KOPT-K1 (cell line): ENCODE data around the gene TMED9.
"Not testable (repeated sequence)": the region's sequence is repeated elsewhere in the genome, so short reads cannot be mapped to it uniquely, and the experiment has no call there.

Experiments used
- H3K27ac ChIP-seq: fragments of 200-600 bp; sonication (generic); 2 replicates; pipeline ENCODE4 v1.5.1; 2016; ENCODE audit warnings: antibody characterized with exemption, mild to moderate bottlenecking, low read depth, low read length; ENCODE audit not compliant: poor library complexity, severe bottlenecking
- H3K36me3 ChIP-seq: fragments of 200-600 bp; sonication (generic); 2 replicates; pipeline ENCODE4 v1.5.1; 2017; ENCODE audit warnings: antibody characterized with exemption, mild to moderate bottlenecking, low read length, moderate library complexity; ENCODE audit not compliant: insufficient read depth
- H3K9me3 ChIP-seq: fragments of 200-600 bp; sonication (generic); 2 replicates; pipeline ENCODE4 v1.5.1; 2017; ENCODE audit warnings: antibody characterized with exemption, low read length, mild to moderate bottlenecking; ENCODE audit not compliant: insufficient read depth, poor library complexity, severe bottlenecking

The TMED9 gene

DNA sequence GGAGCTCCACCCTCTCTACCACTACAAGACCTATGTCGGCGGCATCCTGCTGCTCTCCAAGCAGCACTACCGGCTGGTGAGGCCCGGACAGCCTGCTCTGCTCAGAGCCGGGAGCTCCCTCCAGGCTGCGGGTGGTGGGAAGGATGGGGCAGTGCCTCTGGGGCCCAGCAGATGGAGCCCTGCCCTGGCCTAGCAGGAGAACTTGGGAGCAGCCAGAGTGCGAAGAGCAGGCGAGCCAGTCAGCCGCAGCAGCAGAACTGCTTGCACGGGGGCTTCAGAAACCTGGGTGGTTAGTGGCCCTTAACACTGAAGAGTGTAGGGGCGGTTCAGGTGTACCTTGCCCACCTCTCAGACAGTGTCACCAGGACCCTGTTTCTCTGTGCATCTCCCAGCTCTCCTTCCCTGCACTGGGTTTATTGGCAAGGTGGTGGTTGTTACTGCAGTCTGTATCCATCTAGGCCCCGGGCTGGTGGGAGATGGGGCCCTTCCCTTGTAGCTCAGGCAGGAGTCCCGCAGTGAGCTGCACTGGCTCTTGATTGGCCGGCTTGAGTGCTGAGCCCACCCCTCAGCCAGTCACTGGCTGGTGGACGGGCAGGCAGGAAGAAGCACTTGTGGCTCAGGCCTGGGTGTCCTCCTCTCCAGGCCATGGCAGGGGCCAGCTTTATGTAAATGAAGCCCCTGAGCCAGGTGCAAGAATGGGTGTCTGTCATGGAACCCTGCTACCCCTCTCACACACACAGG, 15.6 kb downstream of the TMED9 start:
- H3K9me3 ChIP-seq, result no peaks in the 10 kb centered on the region
- peaks cover 41% of the 10 kb centered on the region; the same call in 1 of the 2 replicates for H3K36me3 ChIP-seq
- H3K27ac ChIP-seq, result no peak overlapping the region

DNA sequence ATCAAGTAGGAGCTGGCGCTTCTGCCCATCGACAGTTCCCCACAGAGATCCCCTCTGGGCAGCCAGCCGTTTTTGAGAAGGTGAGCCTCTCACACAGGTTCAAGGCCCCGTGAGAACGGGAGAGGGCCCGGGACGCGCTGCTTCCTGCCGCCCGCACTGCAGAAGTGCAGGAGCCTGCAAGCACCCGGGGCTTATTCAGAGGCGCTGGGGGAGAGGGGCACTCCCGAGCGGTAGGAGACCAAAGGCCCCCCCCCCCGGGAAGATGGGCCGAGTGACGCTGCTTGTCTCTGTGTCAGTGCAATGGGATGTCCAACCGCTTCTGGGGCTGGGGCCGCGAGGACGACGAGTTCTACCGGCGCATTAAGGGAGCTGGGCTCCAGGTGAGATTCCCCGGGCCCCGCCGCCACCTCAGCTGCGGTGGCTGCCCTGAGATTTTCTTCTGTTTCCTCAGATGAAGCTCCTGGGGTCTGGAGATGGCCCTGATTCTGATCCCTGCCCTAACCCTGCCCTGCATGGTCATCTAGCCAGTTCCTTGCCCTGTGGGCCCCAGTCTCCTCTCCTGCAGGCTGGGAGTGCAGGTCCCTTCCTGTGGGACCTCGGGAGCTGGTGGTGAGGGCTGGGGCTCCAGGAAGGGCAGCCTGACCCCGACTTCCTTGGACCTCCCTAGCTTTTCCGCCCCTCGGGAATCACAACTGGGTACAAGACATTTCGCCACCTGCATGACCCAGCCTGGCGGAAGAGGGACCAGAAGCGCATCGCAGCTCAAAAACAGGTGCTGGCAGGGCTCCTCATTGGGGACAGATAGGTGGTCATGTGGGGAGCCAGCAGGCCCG, 16.5 kb downstream of the TMED9 start:
- H3K27ac ChIP-seq, result no peak overlapping the region
- no peaks in the 10 kb centered on the region for H3K9me3 ChIP-seq
- peaks cover 46% of the 10 kb centered on the region; the same call in 1 of the 2 replicates for H3K36me3 ChIP-seq

DNA sequence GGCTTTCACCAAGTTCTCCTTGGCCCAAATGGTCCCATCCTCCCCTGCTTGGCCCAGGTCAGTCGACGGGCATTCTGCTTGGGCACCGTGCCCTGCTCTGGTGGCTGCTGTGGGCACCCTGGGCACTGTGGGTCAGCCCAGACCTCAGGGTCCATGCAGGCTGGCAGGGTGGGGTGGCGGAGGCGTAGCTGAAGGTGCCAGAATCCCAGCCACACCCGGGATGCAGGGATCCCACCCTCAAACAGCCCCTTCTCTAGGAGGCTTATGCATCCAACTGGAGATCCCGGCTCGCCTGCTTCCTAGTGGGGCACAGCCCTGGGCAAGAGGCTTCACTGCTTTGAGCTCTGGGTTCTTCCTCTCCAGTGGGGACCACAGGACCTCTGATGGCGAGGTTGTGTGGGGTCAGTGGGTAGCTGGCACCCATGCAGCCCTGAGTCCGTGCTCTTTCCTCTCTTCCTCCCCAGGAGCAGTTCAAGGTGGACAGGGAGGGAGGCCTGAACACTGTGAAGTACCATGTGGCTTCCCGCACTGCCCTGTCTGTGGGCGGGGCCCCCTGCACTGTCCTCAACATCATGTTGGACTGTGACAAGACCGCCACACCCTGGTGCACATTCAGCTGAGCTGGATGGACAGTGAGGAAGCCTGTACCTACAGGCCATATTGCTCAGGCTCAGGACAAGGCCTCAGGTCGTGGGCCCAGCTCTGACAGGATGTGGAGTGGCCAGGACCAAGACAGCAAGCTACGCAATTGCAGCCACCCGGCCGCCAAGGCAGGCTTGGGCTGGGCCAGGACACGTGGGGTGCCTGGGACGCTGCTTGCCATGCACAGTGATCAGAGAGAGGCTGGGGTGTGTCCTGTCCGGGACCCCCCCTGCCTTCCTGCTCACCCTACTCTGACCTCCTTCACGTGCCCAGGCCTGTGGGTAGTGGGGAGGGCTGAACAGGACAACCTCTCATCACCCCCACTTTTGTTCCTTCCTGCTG, 17.4 kb downstream of the TMED9 start:
- Histone ChIP-seq H3K9me3 (no peaks in the 10 kb centered on the region), H3K36me3 (peaks cover 51% of the 10 kb centered on the region; the same call in 1 of the 2 replicates), H3K27ac (no peak overlapping the region)

DNA sequence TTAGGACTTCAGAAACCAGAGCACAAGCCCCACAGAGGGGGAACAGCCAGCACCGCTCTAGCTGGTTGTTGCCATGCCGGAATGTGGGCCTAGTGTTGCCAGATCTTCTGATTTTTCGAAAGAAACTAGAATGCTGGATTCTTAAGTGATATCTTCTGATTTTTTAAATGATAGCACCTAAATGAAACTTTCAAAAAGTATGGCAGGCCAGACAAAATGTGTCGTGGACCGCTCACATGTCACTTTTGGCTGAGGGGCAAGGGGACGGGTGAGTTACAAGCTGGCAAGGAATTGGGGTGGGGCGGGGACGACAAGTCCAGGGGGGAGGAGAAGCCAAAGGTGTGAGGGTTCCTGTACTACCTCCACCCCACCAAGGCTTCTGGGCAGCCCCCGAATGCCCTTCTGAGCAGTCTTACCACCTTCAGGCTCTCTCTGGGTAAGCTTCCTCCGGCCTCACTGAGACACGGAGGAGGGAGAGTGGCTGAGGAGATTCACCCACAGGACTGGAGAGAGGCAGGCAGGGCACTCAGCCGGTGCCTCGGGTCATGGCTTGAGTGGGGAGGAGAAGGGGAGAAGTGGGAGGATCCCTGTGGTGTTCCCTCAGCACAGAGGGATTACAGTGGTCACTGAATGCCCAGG, 18.2 kb downstream of the TMED9 start:
- Histone ChIP-seq H3K27ac (no peak overlapping the region), H3K36me3 (peaks cover 54% of the 10 kb centered on the region), H3K9me3 (no peaks in the 10 kb centered on the region)

DNA sequence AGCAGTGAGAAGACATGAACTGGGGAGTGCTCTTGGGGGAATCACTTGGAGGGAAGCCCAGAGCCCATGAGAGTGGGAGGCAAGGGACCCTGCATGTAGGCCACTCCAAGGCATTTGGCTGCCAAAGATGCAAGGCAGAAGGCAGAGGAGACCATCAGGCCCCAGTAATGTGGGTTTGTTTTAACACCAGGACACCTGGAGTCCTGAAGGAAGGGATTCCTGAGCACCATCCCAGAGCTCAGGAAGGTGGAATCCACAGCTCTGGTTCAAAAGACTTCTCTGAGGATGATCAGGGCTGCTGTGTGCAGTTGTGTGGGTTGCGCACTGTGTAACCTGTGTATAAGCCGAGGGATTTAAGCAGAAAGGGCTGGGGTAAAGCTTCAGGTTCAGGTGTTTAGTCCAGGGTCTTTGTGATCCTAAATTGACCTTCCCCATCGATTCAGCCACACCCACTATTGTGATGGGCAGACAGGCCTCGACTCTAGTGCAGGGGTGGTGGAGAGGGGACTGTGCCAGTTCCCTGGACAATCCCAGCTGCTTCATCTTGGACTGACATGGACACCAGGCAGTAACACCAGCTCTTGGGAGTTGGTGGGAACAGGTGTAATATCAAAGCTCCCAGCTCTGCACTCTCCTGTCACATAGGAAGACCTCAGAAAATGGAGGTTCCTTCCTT, 18.9 kb downstream of the TMED9 start:
- no peaks in the 10 kb centered on the region for H3K9me3 ChIP-seq
- no peak overlapping the region for H3K27ac ChIP-seq
- peaks cover 54% of the 10 kb centered on the region for H3K36me3 ChIP-seq

DNA sequence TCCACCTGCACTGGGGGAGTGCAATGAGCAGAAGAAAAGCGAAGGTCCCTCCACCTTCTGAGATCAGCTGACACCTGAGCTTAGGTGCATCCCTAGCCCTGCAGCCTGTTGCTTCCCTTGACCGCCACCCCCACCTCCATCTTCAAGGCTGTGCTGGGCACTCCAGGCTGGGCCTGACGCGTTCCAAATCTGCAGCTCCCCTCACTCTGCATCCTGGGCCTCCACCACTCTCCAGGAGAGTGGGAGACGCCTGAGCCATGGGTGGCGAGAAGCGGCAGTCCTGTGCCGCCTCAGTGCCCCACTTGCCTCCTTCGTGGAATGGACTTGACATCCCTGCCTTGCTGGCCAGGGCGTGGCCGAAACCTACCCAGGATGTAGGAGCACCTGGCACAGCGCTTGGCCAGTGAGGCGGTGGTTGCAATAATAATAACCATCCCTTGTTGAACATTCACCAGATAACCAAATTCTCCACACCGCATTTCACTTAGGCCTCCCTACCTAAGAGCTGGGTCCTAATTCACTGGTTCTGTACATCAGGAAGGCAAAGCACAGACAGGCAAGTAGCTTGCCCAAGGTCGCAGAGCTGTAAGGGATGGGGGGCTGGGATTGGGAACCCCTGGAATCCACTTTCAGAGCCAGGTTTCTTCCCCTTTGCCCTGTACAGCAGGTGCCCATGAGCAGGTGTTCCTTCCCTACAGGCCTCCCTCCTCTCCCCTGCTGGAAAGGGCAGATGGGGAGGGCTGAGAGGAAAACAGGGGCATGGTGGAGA, 19.6 kb downstream of the TMED9 start:
- Histone ChIP-seq H3K9me3 (no peaks in the 10 kb centered on the region), H3K36me3 (peaks cover 56% of the 10 kb centered on the region), H3K27ac (no peak overlapping the region)

DNA sequence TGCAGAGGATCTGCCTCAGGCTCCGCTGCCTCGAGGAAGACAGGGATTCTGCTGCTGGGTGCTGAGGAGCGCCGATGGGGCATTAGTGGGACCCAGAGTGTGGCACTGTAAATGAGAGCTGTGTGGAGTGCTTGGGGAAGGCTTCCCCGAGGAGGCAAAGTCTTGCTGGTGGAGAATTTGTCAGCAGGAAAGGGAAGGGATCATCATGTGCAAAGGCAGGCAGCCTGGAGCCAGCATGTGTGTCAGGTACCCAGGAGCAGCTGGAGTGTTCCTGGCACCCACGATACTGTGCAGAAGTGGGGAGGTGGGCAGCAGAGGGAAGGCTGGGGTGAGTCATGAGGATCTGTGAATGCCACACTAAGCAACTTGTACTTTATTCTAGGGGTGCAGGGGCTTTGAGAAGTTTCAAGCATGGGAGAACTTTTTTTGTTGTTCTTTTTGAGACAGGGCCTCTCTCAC, 20.2 kb downstream of the TMED9 start:
- H3K27ac ChIP-seq, result no peak overlapping the region
- peaks cover 1% of the 10 kb centered on the region for H3K9me3 ChIP-seq
- H3K36me3 ChIP-seq, result peaks cover 60% of the 10 kb centered on the region

DNA sequence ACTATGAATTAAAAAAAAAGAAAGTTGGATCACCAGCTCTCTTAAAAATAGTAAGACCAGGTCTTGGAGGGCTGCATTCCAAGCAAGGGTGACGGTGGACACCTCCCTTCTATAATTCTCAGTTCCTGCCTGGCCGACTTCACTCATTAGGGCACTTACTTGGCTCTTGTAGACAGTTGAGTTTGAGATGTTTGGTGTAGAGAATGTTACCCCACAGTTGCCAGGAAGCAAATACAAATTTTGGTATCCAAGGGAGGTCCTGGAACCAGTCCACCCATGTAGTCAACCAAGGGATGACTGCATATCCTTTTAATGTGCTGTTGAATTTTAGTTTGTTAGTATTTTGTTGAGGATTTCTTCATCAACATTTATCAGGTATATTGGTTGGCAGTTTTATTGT, 28.6 kb downstream of the TMED9 start:
- Histone ChIP-seq H3K36me3 (peaks cover 92% of the 10 kb centered on the region), H3K9me3 (peaks cover 23% of the 10 kb centered on the region), H3K27ac (no peak overlapping the region)

DNA sequence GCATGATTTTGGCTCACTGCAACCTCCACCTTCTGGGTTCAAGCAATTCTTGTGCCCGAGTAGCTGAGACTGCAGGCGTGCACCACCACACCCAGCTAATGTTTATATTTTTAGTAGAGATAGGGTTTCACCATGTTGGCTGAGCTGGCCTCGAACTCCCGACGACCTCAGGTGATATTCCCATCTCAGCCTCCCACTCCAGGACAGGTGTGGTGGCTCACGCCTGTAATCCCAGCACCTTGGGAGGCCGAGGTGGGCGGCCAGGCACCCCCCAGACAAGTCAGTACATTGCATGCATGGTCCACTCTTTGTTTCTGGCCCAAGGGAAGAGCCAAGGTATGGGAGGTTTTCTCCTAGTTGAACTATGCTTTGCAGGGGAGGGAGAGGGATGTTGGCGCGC, 32.2 kb downstream of the TMED9 start:
- not testable (repeated sequence) for H3K27ac ChIP-seq, H3K9me3 ChIP-seq
- peaks cover 73% of the 10 kb centered on the region for H3K36me3 ChIP-seq

DNA sequence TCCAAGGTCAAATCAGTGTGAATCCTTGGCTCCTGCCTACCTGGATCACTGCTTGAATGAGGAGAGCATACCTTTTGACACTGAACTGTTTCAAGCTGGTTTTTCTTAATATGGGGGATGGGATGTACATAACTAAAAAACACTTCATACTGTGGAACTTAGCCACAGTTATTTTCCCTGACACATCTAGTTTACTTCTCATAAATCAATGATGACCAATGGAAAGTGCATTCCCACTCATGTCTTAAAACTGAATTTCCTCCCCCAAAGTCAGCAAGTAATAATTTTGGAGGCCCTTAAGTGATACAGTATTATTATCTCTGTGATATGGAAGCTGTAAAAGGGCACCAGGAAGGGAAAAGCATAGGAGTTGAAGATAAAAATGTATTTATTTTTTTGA, 38.2 kb downstream of the TMED9 start:
- not testable (repeated sequence) for H3K9me3 ChIP-seq, H3K27ac ChIP-seq
- peaks cover 20% of the 10 kb centered on the region; the same call in 1 of the 2 replicates for H3K36me3 ChIP-seq

DNA sequence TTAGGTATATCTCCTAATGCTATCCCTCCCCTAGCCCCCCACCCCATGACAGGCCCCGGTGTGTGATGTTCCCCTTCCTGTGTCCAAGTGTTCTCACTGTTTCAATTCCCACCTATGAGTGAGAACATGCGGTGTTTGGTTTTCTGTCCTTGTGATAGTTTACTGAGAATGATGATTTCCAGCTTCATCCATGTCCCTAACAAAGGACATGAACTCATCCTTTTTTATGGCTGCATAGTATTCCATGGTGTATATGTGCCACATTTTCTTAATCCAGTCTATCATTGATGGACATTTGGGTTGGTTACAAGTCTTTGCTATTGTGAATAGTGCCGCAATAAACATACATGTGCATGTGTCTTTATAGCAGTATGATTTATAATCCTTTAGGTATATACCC, 42.9 kb downstream of the TMED9 start:
- not testable (repeated sequence) for H3K36me3 ChIP-seq, H3K27ac ChIP-seq
- H3K9me3 ChIP-seq, result peaks cover 11% of the 10 kb centered on the region

DNA sequence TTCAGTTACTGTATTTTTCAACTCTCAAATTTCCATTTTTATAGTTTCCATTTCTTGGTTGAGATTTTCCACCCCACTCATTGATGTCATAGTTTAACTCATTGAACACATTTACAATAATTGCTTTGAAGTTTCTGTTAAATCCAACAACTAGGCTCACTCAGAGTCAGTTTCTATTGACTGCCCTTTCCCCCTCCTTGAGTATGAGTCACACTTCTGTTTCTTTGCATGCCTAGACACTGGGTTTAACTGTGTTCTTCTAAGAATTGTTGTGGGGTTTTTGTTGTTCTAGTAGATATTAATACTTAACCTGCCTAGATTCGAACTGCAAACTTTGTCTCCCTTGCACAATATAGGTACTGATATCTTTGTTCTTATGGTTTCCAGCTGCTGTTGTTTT, 53.5 kb downstream of the TMED9 start:
- H3K27ac ChIP-seq, H3K36me3 ChIP-seq: not testable (repeated sequence)
- peaks cover 18% of the 10 kb centered on the region for H3K9me3 ChIP-seq
